K562 (cell line): ENCODE results near the gene PRCD. TPM values are rescaled to one million over a fixed set of nuclear protein-coding genes. Genes with fewer than 3 reads are reported as not detected.

Experiments
- ATAC-seq: fragments of 200-7000 bp; cut with Tn5 transposase; 3 replicates; pipeline ENCODE4 v1.9.1; 2020; ENCODE audit warnings: moderate library complexity
- BruUV-seq: library from RNA; stranded (reverse); fragments of 400-500 nt; replicated peaks from 2 replicates; lab custom pipeline; 2021; lab: Mats Ljungman, UMichigan
- CTCF ChIA-PET: fragments of 300-600 bp; formaldehyde crosslinking; extraction: SDS; loops from one replicate; lab custom pipeline; 2021; ENCODE audit warnings: low intra/inter-chr PET ratio; lab: Yijun Ruan, JAX
- POLR2A ChIA-PET: fragments of 300-600, 350-650 bp; sonication (Branson Sonifier 250); formaldehyde crosslinking; extraction: SDS; loops from one replicate; lab custom pipeline; 2021; ENCODE audit warnings: antibody characterized with exemption, inconsistent platforms; lab: Yijun Ruan, JAX
- DNase-seq, 4 experiments: peaks; one replicate each; pipeline versions ENCODE4 v3.0.0 to v3.0.0-alpha.2; 2011 to 2018; ENCODE audit warnings: low spot score in 3 of 4, mixed read lengths in 3 of 4; ENCODE audit errors: extremely low read depth in 1 of 4
- FAIRE-seq: peaks from 2 replicates; lab custom pipeline; 2011; peaks lifted over from hg19 to GRCh38; lab: Jason Lieb, UNC
- H2AFZ ChIP-seq: 2 replicates; pipeline ENCODE4 v1.6.0; 2011; ENCODE audit warnings: low read depth, low read length, control low read depth, inconsistent platforms
- H3K27ac ChIP-seq: fragments of 200-600 bp; 3 replicates; pipeline ENCODE4 v1.8.0; 2011; ENCODE audit warnings: low read depth, mild to moderate bottlenecking, control low read depth, inconsistent platforms, low read length, moderate library complexity, mixed read lengths; ENCODE audit errors: extremely low read depth
- H3K27me3 ChIP-seq, 2 experiments: fragments of 300-600 bp in 1 of 2; 2 replicates in 1 of 2; 3 replicates in 1 of 2; pipeline versions ENCODE4 v1.6.0 to v1.8.0; 2011; ENCODE audit warnings: inconsistent platforms in 2 of 2, low read length in 2 of 2, mild to moderate bottlenecking in 1 of 2, mixed read lengths in 1 of 2, moderate library complexity in 1 of 2; ENCODE audit not compliant: control insufficient read depth in 2 of 2, insufficient read depth in 2 of 2
- H3K36me3 ChIP-seq: fragments of 300-600 bp; 3 replicates; pipeline ENCODE4 v1.8.0; 2011; ENCODE audit warnings: mild to moderate bottlenecking, low read length, inconsistent platforms; ENCODE audit not compliant: control insufficient read depth, insufficient read depth
- H3K4me1 ChIP-seq, 2 experiments: fragments of 200-600 bp in 1 of 2; replicated peaks in 1 of 2; 2 replicates in 1 of 2; 3 replicates in 1 of 2; pipeline versions ENCODE4 v1.5.1 to v1.8.0; 2011; ENCODE audit warnings: inconsistent platforms in 2 of 2, low read length in 2 of 2, mild to moderate bottlenecking in 1 of 2, mixed read lengths in 1 of 2, moderate library complexity in 1 of 2; ENCODE audit not compliant: control insufficient read depth in 2 of 2, insufficient read depth in 2 of 2
- H3K4me2 ChIP-seq: 2 replicates; pipeline ENCODE4 v1.6.1; 2011; ENCODE audit warnings: low read length, control low read depth, inconsistent platforms, mixed read lengths; ENCODE audit not compliant: insufficient read depth
- H3K4me3 ChIP-seq: fragments of 200-600 bp; sonication (generic), shearing (Covaris generic); 2 replicates; pipeline ENCODE4 v1.5.1; 2016; ENCODE audit warnings: control low read depth, inconsistent platforms
- H3K79me2 ChIP-seq: fragments of 200-600 bp; 3 replicates; pipeline ENCODE4 v1.8.0; 2011; ENCODE audit warnings: low read length, inconsistent platforms; ENCODE audit not compliant: control insufficient read depth, insufficient read depth
- H3K9ac ChIP-seq, 2 experiments: 2 replicates each; pipeline versions ENCODE4 v1.6.0 to v1.6.1; 2011; ENCODE audit warnings: low read depth in 2 of 2, low read length in 2 of 2, control low read depth in 1 of 2, inconsistent platforms in 1 of 2, mild to moderate bottlenecking in 1 of 2, mixed read lengths in 1 of 2; ENCODE audit not compliant: insufficient read depth in 1 of 2
- H3K9me1 ChIP-seq: one replicate; pipeline ENCODE4 v1.6.0; 2011; ENCODE audit warnings: inconsistent platforms, mild to moderate bottlenecking, low read length, moderate library complexity; ENCODE audit not compliant: control insufficient read depth, insufficient read depth
- H3K9me3 ChIP-seq: replicated peaks from 2 replicates; pipeline ENCODE4 v1.5.1; 2011; ENCODE audit warnings: low read depth, low read length, inconsistent platforms; ENCODE audit not compliant: control insufficient read depth, insufficient read depth
- H4K20me1 ChIP-seq: replicated peaks from 2 replicates; pipeline ENCODE4 v1.6.1; 2011; ENCODE audit warnings: low read length, inconsistent platforms, mixed read lengths; ENCODE audit not compliant: control insufficient read depth, insufficient read depth
- ARID1B ChIP-seq: fragments of 450-650 bp; IDR thresholded peaks from 2 replicates; pipeline ENCODE4 v1.6.1; 2016; ENCODE audit warnings: antibody characterized with exemption, mild to moderate bottlenecking, inconsistent platforms
- FOXK2 ChIP-seq, 2 experiments: fragments of 450-650 bp; IDR thresholded peaks in 1 of 2; conservative IDR thresholded peaks in 1 of 2; 2 replicates each; pipeline ENCODE4 v1.6.1; 2016; ENCODE audit warnings: low read depth in 2 of 2, mild to moderate bottlenecking in 1 of 2
- FOXP4 ChIP-seq: sonication (generic); formaldehyde crosslinking; IDR thresholded peaks from 2 replicates; pipeline ENCODE4 v1.8.0; 2022; ENCODE audit warnings: mild to moderate bottlenecking, missing genetic modification reagents, borderline replicate concordance
- SMAD4 ChIP-seq: fragments of 250-450 bp; sonication (Bioruptor Pico); conservative IDR thresholded peaks from 2 replicates; pipeline ENCODE4 v1.8.0; 2021; ENCODE audit warnings: inconsistent platforms, mild to moderate bottlenecking, moderate library complexity
- TCF3 ChIP-seq: sonication (generic); formaldehyde crosslinking; IDR thresholded peaks from 2 replicates; pipeline ENCODE4 v1.4.0; 2020; ENCODE audit warnings: mild to moderate bottlenecking, missing genetic modification reagents
- ZNF121 ChIP-seq: sonication (generic); formaldehyde crosslinking; conservative IDR thresholded peaks from 2 replicates; pipeline ENCODE4 v1.8.0; 2022; ENCODE audit warnings: missing genetic modification reagents
- ZNF263 ChIP-seq: sonication (generic); formaldehyde crosslinking; IDR thresholded peaks from 2 replicates; pipeline ENCODE4 v1.8.0; 2022; ENCODE audit warnings: mild to moderate bottlenecking, missing genetic modification reagents, borderline replicate concordance
- ZNF274 ChIP-seq: IDR thresholded peaks from 2 replicates; pipeline ENCODE4 v1.6.1; 2011; ENCODE audit warnings: low read depth, mild to moderate bottlenecking, low read length, moderate library complexity, borderline replicate concordance
- ZNF384 ChIP-seq: IDR thresholded peaks from 2 replicates; pipeline ENCODE4 v1.6.1; 2012; ENCODE audit warnings: low read depth, low read length, improper control_type of control experiment
- WGBS: fragments of 100-300 bp; shearing (Covaris generic); methylation state at CpG from one replicate; pipeline ENCODE4 v1.1.6; 2016; ENCODE audit warnings: low coverage, mixed read lengths; ENCODE audit not compliant: insufficient coverage; ENCODE audit errors: missing lambda C conversion rate; 5-methylcytosine and 5-hydroxymethylcytosine counted together
- in situ Hi-C: fragments of 300-500 bp; cut with MboI; formaldehyde crosslinking; loops from 4 replicates; pipeline ENCODE4 v1.15.0; 2018; ENCODE audit warnings: inconsistent platforms, mixed read lengths
- intact Hi-C: fragments of 100-400 bp; cut with micrococcal nuclease; formaldehyde crosslinking; loops from 2 replicates; pipeline ENCODE4 v1.14.2; 2022
- polyA plus RNA-seq, 8 experiments: library from polyadenylated mRNA; depleted of rRNA in 4 of 8; stranded (reverse) in 5 of 8; unstranded in 3 of 8; fragments of >200 nt; fragmentation: Nextera tagmentation in 2 of 8; fragmentation: Illumina TruSeq in 1 of 8; extraction: Ambion mirVana in 2 of 8; extraction: Trizol in 1 of 8; gene quantifications; 2 replicates each; pipeline versions ENCODE4 v1.2.1 to v1.2.3, GENCODE V29; 2011 to 2014; ENCODE audit warnings: inconsistent platforms in 1 of 8, missing spikeins in 1 of 8
- total RNA-seq, 7 experiments: library from RNA; depleted of rRNA in 6 of 7; stranded (reverse); fragments of >200 nt in 6 of 7; fragmentation: Illumina TruSeq in 2 of 7; extraction: Trizol in 2 of 7; gene quantifications; 2 replicates each; pipeline versions ENCODE4 v1.2.1 to v1.2.3, GENCODE V29; 2011 to 2021; ENCODE audit warnings: low replicate concordance in 1 of 7
- TF ChIP-seq, protein P1 (sequence below), 3 experiments: IDR thresholded peaks in 2 of 3; conservative IDR thresholded peaks in 1 of 3; 2 replicates each; pipeline ENCODE4 v1.5.1; 2011 to 2012; ENCODE audit warnings: low read length in 3 of 3, mild to moderate bottlenecking in 3 of 3, control low read depth in 2 of 3, improper control_type of control experiment in 1 of 3, inconsistent platforms in 1 of 3, low read depth in 1 of 3, mixed read lengths in 1 of 3, moderate library complexity in 1 of 3; ENCODE audit not compliant: insufficient read depth in 2 of 3
- TF ChIP-seq, protein P2 (sequence below): fragments of 250-450 bp; sonication (Bioruptor Pico); IDR thresholded peaks from 2 replicates; pipeline ENCODE4 v1.4.0; 2020; ENCODE audit warnings: borderline replicate concordance
- TF ChIP-seq, protein P3 (sequence below), 2 experiments: IDR thresholded peaks; 2 replicates each; pipeline ENCODE4 v1.6.1; 2012; ENCODE audit warnings: improper control_type of control experiment in 2 of 2, low read depth in 2 of 2, low read length in 2 of 2, borderline replicate concordance in 1 of 2

The PRCD gene
- total and polyA plus RNA-seq, 9 of the 15 experiments (the other 6 are each of a cell fraction or from before 2014, with no cell fraction given) = 0.20 to 0.25 (median 0.21) TPM; not detected in 6

DNA sequence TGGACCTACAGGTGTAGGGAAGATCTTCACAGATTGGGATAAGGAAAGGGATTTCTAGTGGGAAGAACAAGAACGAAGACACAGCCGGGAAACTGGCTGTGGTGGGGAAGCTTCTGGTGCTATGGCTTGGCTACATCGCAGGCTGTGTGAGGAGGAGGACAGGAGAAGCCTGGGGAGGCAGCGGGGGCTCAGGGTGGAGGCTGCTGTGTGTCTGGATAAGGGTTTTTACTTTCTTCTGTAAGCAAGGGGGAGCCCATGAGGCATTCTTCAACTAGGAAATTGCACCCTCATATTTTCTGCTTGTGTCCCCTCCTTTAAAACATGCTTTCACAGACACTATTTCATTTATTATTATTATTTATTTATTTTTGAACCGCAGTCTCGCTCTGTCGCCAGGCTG lies 35.7 kb upstream of the PRCD start:
- H3K9me1 ChIP-seq = peaks cover 4% of the 10 kb centered on the region
- H3K4me1 ChIP-seq = peaks cover 20 to 34% of the 10 kb centered on the region in 2 experiments; a peak in 4 of 5 replicates
- intact Hi-C loops = no loop called here
- H3K9ac ChIP-seq = no peak overlapping the region
- H3K27me3 ChIP-seq = no peaks in the 10 kb centered on the region
- H4K20me1 ChIP-seq = no peaks in the 10 kb centered on the region
- no peaks in the 10 kb centered on the region for H3K36me3 ChIP-seq
- FAIRE-seq (peak; percentile 44), ATAC-seq (peak; percentile 56), DNase-seq (peak; percentile 40 to 77 (median 56))
- 39% methylated on average over 6 of the region's 7 CpGs for WGBS
- no peaks in the 10 kb centered on the region for H3K79me2 ChIP-seq
- H3K4me3 ChIP-seq = no peak overlapping the region
- no peaks in the 10 kb centered on the region for H3K9me3 ChIP-seq
- no peak overlapping the region for H3K4me2 ChIP-seq
- in situ Hi-C loops = no loop called here
- ChIA-PET CTCF (interaction anchor here (0.6 to 5.2 kb wide), 5 partner anchors 38 to 177 kb away, joined by 3 to 100 read pairs (median 3); partner anchors contain the start of gene AANAT), POLR2A (interaction anchor here (0.6 to 1.4 kb wide), 6 partner anchors 11 to 151 kb away, joined by 3 to 5 read pairs (median 4); no protein-coding TSS in a partner anchor)
- H3K27ac ChIP-seq = no peak overlapping the region
- H2AFZ ChIP-seq = no peak overlapping the region
- no TSS peak for BruUV-seq
- TF ChIP-seq, protein P1, sequence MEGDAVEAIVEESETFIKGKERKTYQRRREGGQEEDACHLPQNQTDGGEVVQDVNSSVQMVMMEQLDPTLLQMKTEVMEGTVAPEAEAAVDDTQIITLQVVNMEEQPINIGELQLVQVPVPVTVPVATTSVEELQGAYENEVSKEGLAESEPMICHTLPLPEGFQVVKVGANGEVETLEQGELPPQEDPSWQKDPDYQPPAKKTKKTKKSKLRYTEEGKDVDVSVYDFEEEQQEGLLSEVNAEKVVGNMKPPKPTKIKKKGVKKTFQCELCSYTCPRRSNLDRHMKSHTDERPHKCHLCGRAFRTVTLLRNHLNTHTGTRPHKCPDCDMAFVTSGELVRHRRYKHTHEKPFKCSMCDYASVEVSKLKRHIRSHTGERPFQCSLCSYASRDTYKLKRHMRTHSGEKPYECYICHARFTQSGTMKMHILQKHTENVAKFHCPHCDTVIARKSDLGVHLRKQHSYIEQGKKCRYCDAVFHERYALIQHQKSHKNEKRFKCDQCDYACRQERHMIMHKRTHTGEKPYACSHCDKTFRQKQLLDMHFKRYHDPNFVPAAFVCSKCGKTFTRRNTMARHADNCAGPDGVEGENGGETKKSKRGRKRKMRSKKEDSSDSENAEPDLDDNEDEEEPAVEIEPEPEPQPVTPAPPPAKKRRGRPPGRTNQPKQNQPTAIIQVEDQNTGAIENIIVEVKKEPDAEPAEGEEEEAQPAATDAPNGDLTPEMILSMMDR (IDR thresholded peaks at IDR 0.05 in 2 of 3, conservative IDR thresholded peaks at IDR 0.05 in 1 of 3; ENCODE audit: insufficient read depth in 2 of 3, low read depth in 1 of 3, low read length in 3 of 3) = peak; percentile 66 to 95 (median 85)
- 0 out of 4 replicates have a peak, but pooled peaks of 1 of the 2 experiments have one; percentile 10 for TF ChIP-seq FOXK2 (conservative IDR thresholded peaks at IDR 0.05 in 1 of 2, IDR thresholded peaks at IDR 0.05 in 1 of 2; ENCODE audit: low read depth in 2 of 2)
- TF ChIP-seq SMAD4 (CRISPR knock-in tag) = 0 out of 2 replicates have a peak, but pooled peaks have one; percentile 36
- 0 out of 2 replicates have a peak, but pooled peaks have one; percentile 22 for TF ChIP-seq ZNF384
- TF ChIP-seq, protein P2, sequence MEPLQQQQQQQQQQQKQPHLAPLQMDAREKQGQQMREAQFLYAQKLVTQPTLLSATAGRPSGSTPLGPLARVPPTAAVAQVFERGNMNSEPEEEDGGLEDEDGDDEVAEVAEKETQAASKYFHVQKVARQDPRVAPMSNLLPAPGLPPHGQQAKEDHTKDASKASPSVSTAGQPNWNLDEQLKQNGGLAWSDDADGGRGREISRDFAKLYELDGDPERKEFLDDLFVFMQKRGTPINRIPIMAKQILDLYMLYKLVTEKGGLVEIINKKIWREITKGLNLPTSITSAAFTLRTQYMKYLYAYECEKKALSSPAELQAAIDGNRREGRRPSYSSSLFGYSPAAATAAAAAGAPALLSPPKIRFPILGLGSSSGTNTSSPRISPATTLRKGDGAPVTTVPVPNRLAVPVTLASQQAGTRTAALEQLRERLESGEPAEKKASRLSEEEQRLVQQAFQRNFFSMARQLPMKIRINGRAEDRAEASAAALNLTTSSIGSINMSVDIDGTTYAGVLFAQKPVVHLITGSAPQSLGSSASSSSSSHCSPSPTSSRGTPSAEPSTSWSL (CRISPR knock-in tag) = no peak
- 0 out of 2 replicates have a peak, but pooled peaks have one; percentile 28 for TF ChIP-seq TCF3 (CRISPR knock-in tag)
- peak; percentile 36; the same call in 1 of the 2 replicates for TF ChIP-seq ZNF263 (CRISPR knock-in tag)
- no peak for TF ChIP-seq ZNF274
- no peak for TF ChIP-seq FOXP4 (CRISPR knock-in tag)
- TF ChIP-seq, protein P3, sequence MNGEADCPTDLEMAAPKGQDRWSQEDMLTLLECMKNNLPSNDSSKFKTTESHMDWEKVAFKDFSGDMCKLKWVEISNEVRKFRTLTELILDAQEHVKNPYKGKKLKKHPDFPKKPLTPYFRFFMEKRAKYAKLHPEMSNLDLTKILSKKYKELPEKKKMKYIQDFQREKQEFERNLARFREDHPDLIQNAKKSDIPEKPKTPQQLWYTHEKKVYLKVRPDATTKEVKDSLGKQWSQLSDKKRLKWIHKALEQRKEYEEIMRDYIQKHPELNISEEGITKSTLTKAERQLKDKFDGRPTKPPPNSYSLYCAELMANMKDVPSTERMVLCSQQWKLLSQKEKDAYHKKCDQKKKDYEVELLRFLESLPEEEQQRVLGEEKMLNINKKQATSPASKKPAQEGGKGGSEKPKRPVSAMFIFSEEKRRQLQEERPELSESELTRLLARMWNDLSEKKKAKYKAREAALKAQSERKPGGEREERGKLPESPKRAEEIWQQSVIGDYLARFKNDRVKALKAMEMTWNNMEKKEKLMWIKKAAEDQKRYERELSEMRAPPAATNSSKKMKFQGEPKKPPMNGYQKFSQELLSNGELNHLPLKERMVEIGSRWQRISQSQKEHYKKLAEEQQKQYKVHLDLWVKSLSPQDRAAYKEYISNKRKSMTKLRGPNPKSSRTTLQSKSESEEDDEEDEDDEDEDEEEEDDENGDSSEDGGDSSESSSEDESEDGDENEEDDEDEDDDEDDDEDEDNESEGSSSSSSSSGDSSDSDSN (IDR thresholded peaks at IDR 0.05; ENCODE audit: borderline replicate concordance in 1 of 2, low read depth in 2 of 2, low read length in 2 of 2) = 0 out of 4 replicates have a peak, but pooled peaks of 1 of the 2 experiments have one; percentile 54
- 0 out of 2 replicates have a peak, but pooled peaks have one; percentile 9 for TF ChIP-seq ARID1B
- TF ChIP-seq ZNF121 (CRISPR knock-in tag) = no peak
